ENCODE measurements around the gene SCN4A. TPM values are rescaled to one million over a fixed set of nuclear protein-coding genes. Genes with fewer than 3 reads are reported as not detected.

The SCN4A gene
- polyA plus RNA-seq, 2 of the 4 experiments (the other 2 are of a cell fraction), result 0.03 to 0.06 TPM

- Histone ChIP-seq H3K9me3 (no peaks in the 10 kb centered on the region), H3K4me2 (no peak overlapping the region), H3K4me1 (no peaks in the 10 kb centered on the region), H3K27ac (no peak overlapping the region), H3K4me3 (no peak overlapping the region)
- POLR2A ChIA-PET, result no interaction called here
- ATAC-seq, result no peak
- FAIRE-seq, result no peak
- 71% methylated on average over 9 of the region's 10 CpGs for WGBS (ENCODE audit: missing lambda C conversion rate)
- no peak for TF ChIP-seq RNF2 (IDR thresholded peaks at IDR 0.05; ENCODE audit: borderline replicate concordance, low read depth)
- TF ChIP-seq CHD2 (IDR thresholded peaks at IDR 0.05; ENCODE audit: low read length, partially characterized antibody), result no peak
- no peak for TF ChIP-seq POLR2A (IDR thresholded peaks at IDR 0.05; ENCODE audit: low read length)
- TF ChIP-seq HDAC2 (IDR thresholded peaks at IDR 0.05), result no peak
- TF ChIP-seq USF2 (IDR thresholded peaks at IDR 0.05), result no peak
- no peak for TF ChIP-seq ZC3H11A (IDR thresholded peaks at IDR 0.05)
- TF ChIP-seq RAD21 (conservative IDR thresholded peaks at IDR 0.05 in 1 of 2, IDR thresholded peaks at IDR 0.05 in 1 of 2), result no peak
- no peak for TF ChIP-seq EP300 (IDR thresholded peaks at IDR 0.05)
- TF ChIP-seq HOXA7 (CRISPR knock-in tag; IDR thresholded peaks at IDR 0.05), result no peak
- CTCF ChIA-PET, result interaction anchor here (1.0 to 9.0 kb wide), 12 partner anchors 8 to 204 kb away, joined by 3 to 132 read pairs (median 10); partner anchors contain the start of genes CSHL1 and GH1
- no peak for DNase-seq (ENCODE audit: low read depth in 1 of 2, low spot score in 1 of 2)
These were observed 43.6 kb downstream of the SCN4A start for GRCh38 chr17:63928966-63929695.

- no peaks in the 10 kb centered on the region for H3K9me3 ChIP-seq
- DNase-seq (ENCODE audit: low read depth in 1 of 2, low spot score in 1 of 2), result no peak
- ChIA-PET CTCF (interaction anchor here (0.5 to 9.0 kb wide), 13 partner anchors 9 to 1273 kb away, joined by 3 to 132 read pairs (median 7); partner anchors contain the start of genes CSHL1 and GH1), POLR2A (no interaction called here)
- FAIRE-seq, result no peak
- ATAC-seq, result no peak
- no peaks in the 10 kb centered on the region for H3K4me1 ChIP-seq
- no peak overlapping the region for H3K27ac ChIP-seq
- WGBS (ENCODE audit: missing lambda C conversion rate), result 76% methylated on average over 10 of the region's 10 CpGs
- no peak overlapping the region for H3K4me3 ChIP-seq
- no peak overlapping the region for H3K4me2 ChIP-seq
- TF ChIP-seq ZFP36 (IDR thresholded peaks at IDR 0.05; ENCODE audit: borderline replicate concordance, partially characterized antibody) (no peak), JUNB (IDR thresholded peaks at IDR 0.05) (no peak), CHD2 (IDR thresholded peaks at IDR 0.05; ENCODE audit: low read length, partially characterized antibody) (no peak), E2F6 (IDR thresholded peaks at IDR 0.05; ENCODE audit: borderline replicate concordance, low read depth) (no peak), ZC3H11A (IDR thresholded peaks at IDR 0.05) (no peak), KDM5A (IDR thresholded peaks at IDR 0.05) (no peak), RFX5 (IDR thresholded peaks at IDR 0.05) (no peak), SREBF2 (IDR thresholded peaks at IDR 0.05) (no peak), ESRRA (IDR thresholded peaks at IDR 0.05; ENCODE audit: borderline replicate concordance, low read length) (no peak), POLR2AphosphoS2 (conservative IDR thresholded peaks at IDR 0.05; ENCODE audit: low read length) (no peak), PHF8 (IDR thresholded peaks at IDR 0.05; ENCODE audit: borderline replicate concordance, low read depth) (no peak), RNF2 (IDR thresholded peaks at IDR 0.05; ENCODE audit: borderline replicate concordance, low read depth) (no peak), TFCP2L1 (CRISPR knock-in tag; IDR thresholded peaks at IDR 0.05) (no peak), ZSCAN20 (CRISPR knock-in tag; IDR thresholded peaks at IDR 0.05) (no peak), JUN (IDR thresholded peaks at IDR 0.05) (no peak), HDAC2 (IDR thresholded peaks at IDR 0.05) (no peak), HOXA7 (CRISPR knock-in tag; IDR thresholded peaks at IDR 0.05) (no peak)
These were observed 44.5 kb downstream of the SCN4A start for GRCh38 chr17:63928172-63928666.

GRCh38 chr17:63927464-63928171, 45.1 kb downstream of the SCN4A start:
- FAIRE-seq (no peak), ATAC-seq (no peak), DNase-seq (ENCODE audit: low read depth in 1 of 2, low spot score in 1 of 2) (no peak)
- POLR2A ChIA-PET, result no interaction called here
- CTCF ChIA-PET, result interaction anchor here (0.5 to 9.0 kb wide), 14 partner anchors 9 to 1272 kb away, joined by 3 to 132 read pairs (median 7); partner anchors contain the start of genes CSHL1 and GH1
- Histone ChIP-seq H3K27ac (no peak overlapping the region), H3K4me1 (no peaks in the 10 kb centered on the region), H3K4me2 (no peak overlapping the region), H3K9me3 (no peaks in the 10 kb centered on the region), H3K4me3 (no peak overlapping the region)
- TF ChIP-seq RFX5 (IDR thresholded peaks at IDR 0.05) (no peak), SREBF2 (IDR thresholded peaks at IDR 0.05) (no peak), CTCF (IDR thresholded peaks at IDR 0.05) (no peak), GATA3 (IDR thresholded peaks at IDR 0.05; ENCODE audit: borderline replicate concordance) (no peak), ESRRA (IDR thresholded peaks at IDR 0.05; ENCODE audit: borderline replicate concordance, low read length) (no peak), MYC (IDR thresholded peaks at IDR 0.05; ENCODE audit: borderline replicate concordance, low read length) (no peak), ZSCAN20 (CRISPR knock-in tag; IDR thresholded peaks at IDR 0.05) (no peak), TP53 (CRISPR knock-in tag; IDR thresholded peaks at IDR 0.05) (no peak), NFE2L2 (conservative IDR thresholded peaks at IDR 0.05; ENCODE audit: low read length) (no peak), HES2 (IDR thresholded peaks at IDR 0.05) (no peak), HOXB13 (CRISPR knock-in tag; IDR thresholded peaks at IDR 0.05; ENCODE audit: low read depth) (no peak), POLR2A (IDR thresholded peaks at IDR 0.05; ENCODE audit: low read length) (no peak), SMC3 (IDR thresholded peaks at IDR 0.05) (no peak)
- 54% methylated on average over 8 of the region's 8 CpGs for WGBS (ENCODE audit: missing lambda C conversion rate)
